IPS-15b (cell line): ENCODE results near the gene REPS2.
"Not testable (repeated sequence)": the region's sequence is repeated elsewhere in the genome, so short reads cannot be mapped to it uniquely, and the experiment has no call there.

Experiments
- H3K27me3 ChIP-seq: one replicate; pipeline ENCODE4 v1.6.1; 2013; ENCODE audit warnings: low read length; ENCODE audit not compliant: control insufficient read depth, insufficient read depth
- H3K36me3 ChIP-seq: one replicate; pipeline ENCODE4 v1.6.1; 2013; ENCODE audit warnings: low read length; ENCODE audit not compliant: control insufficient read depth, insufficient read depth
- H3K4me1 ChIP-seq: one replicate; pipeline ENCODE4 v1.6.1; 2013; ENCODE audit warnings: mild to moderate bottlenecking, low read length; ENCODE audit not compliant: control insufficient read depth, insufficient read depth
- H3K4me3 ChIP-seq: one replicate; pipeline ENCODE4 v1.5.1; 2013; ENCODE audit warnings: low read depth, low read length
- H3K9ac ChIP-seq: one replicate; pipeline ENCODE4 v1.6.1; 2013; ENCODE audit warnings: low read depth, mild to moderate bottlenecking, low read length
- H3K9me3 ChIP-seq: one replicate; pipeline ENCODE4 v1.6.1; 2013; ENCODE audit warnings: mild to moderate bottlenecking, low read length; ENCODE audit not compliant: control insufficient read depth, insufficient read depth

REPS2 gene

DNA sequence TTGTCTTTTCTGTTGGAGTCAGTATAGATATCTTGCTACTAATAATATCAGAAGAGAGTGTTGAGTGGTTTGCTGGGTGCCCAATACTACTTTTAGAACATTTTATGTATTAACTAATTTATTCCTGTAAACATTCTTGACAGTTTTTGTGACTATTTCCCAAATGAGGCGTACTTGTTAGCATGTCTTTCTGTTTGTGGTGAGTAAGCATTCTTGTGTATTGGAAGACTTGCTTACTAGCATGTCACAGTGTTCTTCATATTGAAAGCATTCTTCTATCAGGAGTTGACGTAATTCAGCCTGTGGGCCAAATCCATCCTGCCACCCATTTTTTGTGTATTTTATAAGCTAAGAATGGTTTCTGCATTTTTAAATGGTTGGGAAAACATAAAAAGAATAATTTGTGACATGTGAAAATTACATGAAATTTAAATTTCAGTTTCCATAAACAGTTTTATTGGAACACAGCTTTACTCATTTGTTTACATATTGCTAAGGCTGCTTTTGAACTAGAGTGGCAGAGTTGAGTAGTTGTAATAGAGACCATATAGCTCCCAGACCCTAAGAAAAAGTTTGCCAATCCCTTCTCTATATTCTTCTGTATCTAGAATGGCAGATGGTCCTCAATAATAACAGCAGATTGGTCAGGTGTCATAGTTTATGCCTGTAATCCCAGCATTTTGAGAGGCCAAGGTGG, 20.4 kb downstream of the REPS2 start:
- peaks cover 4% of the 10 kb centered on the region for H3K9me3 ChIP-seq
- H3K27me3 ChIP-seq, result no peaks in the 10 kb centered on the region
- no peaks in the 10 kb centered on the region for H3K4me1 ChIP-seq
- H3K9ac ChIP-seq, result no peak overlapping the region
- H3K36me3 ChIP-seq, result no peaks in the 10 kb centered on the region
- no peak overlapping the region for H3K4me3 ChIP-seq

DNA sequence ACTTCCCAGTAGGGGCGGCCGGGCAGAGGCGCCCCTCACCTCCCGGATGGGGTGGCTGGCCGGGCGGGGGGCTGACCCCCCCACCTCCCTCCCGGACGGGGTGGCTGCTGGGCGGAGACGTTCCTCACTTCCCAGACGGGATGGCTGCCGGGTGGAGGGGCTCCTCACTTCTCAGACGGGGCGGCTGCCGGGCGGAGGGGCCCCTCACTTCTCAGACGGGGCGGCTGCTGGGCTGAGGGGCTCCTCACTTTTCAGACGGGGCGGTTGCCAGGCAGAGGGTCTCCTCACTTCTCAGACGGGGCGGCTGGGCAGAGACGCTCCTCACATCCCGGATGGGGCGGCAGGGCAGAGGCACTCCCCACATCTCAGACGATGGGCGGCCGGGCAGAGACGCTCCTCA, 22.3 kb downstream of the REPS2 start:
- not testable (repeated sequence) for H3K9ac ChIP-seq, H3K36me3 ChIP-seq, H3K9me3 ChIP-seq, H3K4me1 ChIP-seq, H3K27me3 ChIP-seq, H3K4me3 ChIP-seq

DNA sequence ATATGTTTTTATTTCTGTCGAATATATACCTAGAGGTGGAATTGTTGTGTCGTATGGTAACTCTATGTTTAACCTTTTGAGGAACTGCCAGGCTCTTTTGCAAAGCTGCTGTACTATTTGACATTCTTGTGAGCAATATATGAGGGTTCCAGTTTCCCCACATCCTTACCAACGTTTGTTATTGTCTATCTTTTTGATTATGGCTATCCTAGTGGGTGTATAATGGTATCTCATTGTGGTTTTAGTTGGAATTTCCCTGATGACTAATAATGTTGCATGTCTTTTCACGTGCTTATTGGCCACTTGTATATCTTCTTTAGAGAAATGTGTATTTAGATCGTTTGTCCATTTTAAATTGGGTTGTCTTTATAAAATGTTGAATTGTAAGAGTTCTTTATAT, 24.5 kb downstream of the REPS2 start:
- Histone ChIP-seq H3K4me1 (no peaks in the 10 kb centered on the region), H3K36me3 (no peaks in the 10 kb centered on the region), H3K27me3 (no peaks in the 10 kb centered on the region), H3K9ac (no peak overlapping the region), H3K9me3 (peaks cover 4% of the 10 kb centered on the region), H3K4me3 (no peak overlapping the region)

DNA sequence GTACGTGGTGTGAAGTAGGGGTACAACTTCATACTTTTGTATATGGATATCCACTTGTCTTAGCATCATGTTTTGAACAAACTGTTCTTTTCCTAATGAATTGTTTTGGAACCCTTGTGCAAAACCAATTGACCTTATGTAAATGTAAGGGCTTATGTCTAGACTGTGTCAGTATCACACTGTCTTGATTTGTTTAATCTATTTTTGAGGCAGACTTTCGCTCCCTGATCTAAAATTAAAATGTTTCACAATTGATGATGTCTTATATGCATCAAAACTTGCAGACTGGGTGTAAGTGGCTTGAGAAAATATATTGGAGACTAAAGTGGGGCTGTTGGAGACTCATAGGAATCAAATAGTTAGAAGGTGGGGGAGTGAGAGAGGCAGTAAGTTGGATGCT, 25.2 kb downstream of the REPS2 start:
- H3K4me1 ChIP-seq, result no peaks in the 10 kb centered on the region
- no peak overlapping the region for H3K4me3 ChIP-seq
- H3K9me3 ChIP-seq, result peaks cover 3% of the 10 kb centered on the region
- no peak overlapping the region for H3K9ac ChIP-seq
- H3K36me3 ChIP-seq, result no peaks in the 10 kb centered on the region
- no peaks in the 10 kb centered on the region for H3K27me3 ChIP-seq

DNA sequence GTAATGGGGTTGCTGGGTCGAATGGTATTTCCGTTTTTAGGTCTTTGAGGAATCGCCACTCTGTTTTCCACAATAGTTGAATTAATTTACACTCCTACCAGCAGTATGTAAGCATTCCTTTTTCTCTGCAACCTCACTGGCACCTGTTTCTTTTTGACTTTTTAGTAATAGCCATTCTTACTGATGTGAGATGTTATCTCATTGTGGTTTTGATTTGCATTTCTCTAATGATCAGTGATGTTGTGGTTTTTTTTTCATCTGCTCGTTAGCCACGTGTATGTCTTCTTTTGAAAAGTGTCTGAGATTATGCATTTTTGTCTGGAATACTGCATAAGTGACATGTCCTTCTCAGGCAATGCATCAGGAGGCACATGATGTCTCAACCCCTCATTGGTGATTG, 28.8 kb downstream of the REPS2 start:
- no peaks in the 10 kb centered on the region for H3K4me1 ChIP-seq
- no peaks in the 10 kb centered on the region for H3K9me3 ChIP-seq
- no peak overlapping the region for H3K4me3 ChIP-seq
- H3K27me3 ChIP-seq, result no peaks in the 10 kb centered on the region
- H3K36me3 ChIP-seq, result no peaks in the 10 kb centered on the region
- no peak overlapping the region for H3K9ac ChIP-seq

DNA sequence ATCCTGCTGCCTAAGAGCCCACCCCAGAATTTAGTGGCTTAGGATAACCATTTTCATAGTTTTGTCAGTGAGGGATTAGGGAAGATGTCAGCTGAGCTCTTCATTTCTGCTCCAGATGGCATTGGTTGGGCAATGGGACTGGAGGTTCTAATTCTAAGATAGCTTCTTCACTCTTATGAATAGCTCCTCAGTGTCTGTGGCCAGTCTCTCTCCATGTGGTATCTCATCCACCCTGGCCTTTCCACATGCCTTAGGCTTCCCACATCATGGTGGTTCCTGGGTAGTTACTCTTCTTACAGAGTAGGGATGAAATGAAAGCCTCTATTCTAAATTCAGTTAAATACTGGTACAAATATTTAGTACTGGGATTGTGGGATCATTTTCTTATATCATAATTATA, 31.3 kb downstream of the REPS2 start:
- Histone ChIP-seq H3K36me3 (no peaks in the 10 kb centered on the region), H3K4me3 (no peak overlapping the region), H3K4me1 (no peaks in the 10 kb centered on the region), H3K27me3 (no peaks in the 10 kb centered on the region), H3K9ac (no peak overlapping the region), H3K9me3 (no peaks in the 10 kb centered on the region)

DNA sequence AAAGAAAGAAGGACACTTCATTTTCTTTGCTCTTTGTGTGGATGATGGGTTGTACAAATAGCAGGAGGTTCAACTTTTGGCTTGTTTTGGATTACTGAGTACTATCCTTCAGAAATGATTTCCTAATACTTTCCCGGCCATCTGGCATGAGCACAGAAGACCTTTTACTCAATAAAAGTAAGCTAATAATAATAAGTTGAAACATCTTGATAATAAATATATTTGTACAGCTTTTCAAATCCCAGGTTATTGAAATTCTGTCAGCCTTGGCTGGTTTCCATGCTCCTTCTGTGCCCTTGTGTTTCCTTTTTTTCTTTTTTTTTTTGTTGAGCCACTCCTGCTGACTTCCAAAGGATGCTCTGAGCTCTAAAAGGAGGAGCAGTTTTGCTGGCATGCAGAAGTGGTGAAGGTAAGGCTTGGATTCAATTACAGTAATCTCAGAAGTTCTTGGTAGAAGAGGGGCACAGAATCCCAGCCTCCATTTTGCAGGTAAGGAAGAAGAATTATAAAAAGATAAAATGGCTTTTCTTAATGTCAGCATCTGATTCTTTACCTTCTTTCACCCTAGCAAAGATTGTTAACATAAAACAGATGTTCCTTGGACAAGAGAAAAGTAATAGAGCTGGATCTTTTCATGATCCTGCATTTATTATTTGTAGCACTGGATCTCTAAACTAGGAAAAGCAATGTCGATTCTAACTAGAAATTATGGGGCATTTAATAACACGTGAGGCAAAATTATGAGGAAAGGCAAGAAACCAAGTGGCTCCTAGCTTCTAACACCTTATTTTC, 31.9 kb downstream of the REPS2 start:
- no peak overlapping the region for H3K9ac ChIP-seq
- H3K9me3 ChIP-seq, result no peaks in the 10 kb centered on the region
- no peaks in the 10 kb centered on the region for H3K4me1 ChIP-seq
- H3K27me3 ChIP-seq, result no peaks in the 10 kb centered on the region
- H3K4me3 ChIP-seq, result no peak overlapping the region
- H3K36me3 ChIP-seq, result no peaks in the 10 kb centered on the region

DNA sequence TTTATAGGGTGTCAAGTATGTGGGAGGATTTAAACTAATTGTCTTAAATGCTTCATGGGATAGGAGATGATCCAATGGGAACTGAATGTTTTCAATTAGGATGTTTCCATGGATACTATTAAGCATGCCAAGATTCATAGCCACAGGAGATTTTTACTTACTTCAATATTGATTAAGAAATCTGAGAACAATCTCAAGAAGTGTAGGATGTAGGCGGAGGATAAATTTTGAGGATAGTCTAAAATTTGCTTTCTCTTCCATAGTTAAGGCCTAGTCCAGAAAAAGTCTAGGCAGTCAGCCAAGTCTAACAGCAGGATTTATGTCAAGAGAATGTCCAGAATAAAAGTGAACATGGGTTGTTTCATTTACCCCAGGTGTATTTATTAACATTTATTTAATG, 32.8 kb downstream of the REPS2 start:
- no peaks in the 10 kb centered on the region for H3K4me1 ChIP-seq
- no peak overlapping the region for H3K9ac ChIP-seq
- H3K27me3 ChIP-seq, result no peaks in the 10 kb centered on the region
- H3K9me3 ChIP-seq, result no peaks in the 10 kb centered on the region
- no peaks in the 10 kb centered on the region for H3K36me3 ChIP-seq
- H3K4me3 ChIP-seq, result no peak overlapping the region

DNA sequence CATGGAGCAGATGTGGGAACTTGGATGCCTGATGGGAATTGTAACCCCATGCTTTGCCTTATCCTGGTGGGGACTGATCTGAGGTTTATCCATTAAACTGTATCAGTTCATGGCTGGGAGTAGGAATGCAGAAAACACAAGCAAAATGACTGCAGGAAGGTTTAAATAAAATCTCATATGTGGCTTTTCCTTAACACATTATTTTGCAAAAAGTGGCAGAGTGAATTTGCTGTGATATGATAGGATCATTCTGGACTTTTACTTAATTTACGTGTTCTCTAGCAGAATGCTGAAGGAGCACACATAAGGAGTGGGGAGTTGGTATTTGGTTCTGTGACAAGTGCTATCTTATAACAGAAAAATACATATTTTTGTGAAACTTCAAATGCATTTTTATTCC, 34.8 kb downstream of the REPS2 start:
- Histone ChIP-seq H3K36me3 (no peaks in the 10 kb centered on the region), H3K9me3 (no peaks in the 10 kb centered on the region), H3K4me3 (no peak overlapping the region), H3K27me3 (no peaks in the 10 kb centered on the region), H3K9ac (no peak overlapping the region), H3K4me1 (no peaks in the 10 kb centered on the region)

DNA sequence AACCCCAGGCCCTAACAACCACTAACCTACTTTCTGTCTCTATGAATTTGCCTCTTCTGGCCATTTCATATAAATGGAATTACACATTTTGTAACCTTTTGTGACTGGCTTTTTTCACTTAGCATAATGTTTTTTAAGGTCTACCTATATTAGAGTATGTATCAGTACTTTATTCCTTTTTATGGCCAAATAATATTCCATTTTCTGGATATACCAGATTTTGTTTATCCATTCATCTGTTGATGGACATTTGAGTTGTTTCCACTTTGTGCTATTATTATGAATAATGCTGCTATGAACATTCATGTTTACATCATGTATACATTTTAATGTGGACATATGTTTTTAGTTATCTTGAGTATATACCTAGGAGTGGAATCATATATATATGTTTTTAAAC, 35.5 kb downstream of the REPS2 start:
- no peak overlapping the region for H3K4me3 ChIP-seq
- H3K27me3 ChIP-seq, result no peaks in the 10 kb centered on the region
- no peaks in the 10 kb centered on the region for H3K9me3 ChIP-seq
- H3K36me3 ChIP-seq, result no peaks in the 10 kb centered on the region
- no peaks in the 10 kb centered on the region for H3K4me1 ChIP-seq
- no peak overlapping the region for H3K9ac ChIP-seq

DNA sequence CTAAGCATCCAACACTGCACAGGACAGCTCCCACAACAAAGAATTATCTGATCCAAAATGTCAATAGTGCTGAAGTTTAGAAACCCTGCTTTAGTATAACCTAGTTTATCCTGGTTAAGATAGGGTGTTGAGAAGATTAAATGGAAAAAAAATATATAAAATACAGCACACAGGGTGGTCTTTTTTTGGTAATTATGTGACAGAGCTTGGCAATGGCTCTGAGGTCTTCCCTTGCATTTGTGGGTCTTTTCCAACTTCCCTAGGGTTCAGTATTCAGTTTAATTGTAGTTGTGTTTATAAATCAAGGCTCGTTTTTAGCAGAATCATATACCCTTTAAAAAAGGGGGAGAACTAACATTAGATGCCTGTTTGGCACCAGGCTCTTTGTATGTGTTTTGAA, 36.6 kb downstream of the REPS2 start:
- Histone ChIP-seq H3K4me1 (no peaks in the 10 kb centered on the region), H3K36me3 (no peaks in the 10 kb centered on the region), H3K4me3 (no peak overlapping the region), H3K9ac (no peak overlapping the region), H3K27me3 (no peaks in the 10 kb centered on the region), H3K9me3 (no peaks in the 10 kb centered on the region)

DNA sequence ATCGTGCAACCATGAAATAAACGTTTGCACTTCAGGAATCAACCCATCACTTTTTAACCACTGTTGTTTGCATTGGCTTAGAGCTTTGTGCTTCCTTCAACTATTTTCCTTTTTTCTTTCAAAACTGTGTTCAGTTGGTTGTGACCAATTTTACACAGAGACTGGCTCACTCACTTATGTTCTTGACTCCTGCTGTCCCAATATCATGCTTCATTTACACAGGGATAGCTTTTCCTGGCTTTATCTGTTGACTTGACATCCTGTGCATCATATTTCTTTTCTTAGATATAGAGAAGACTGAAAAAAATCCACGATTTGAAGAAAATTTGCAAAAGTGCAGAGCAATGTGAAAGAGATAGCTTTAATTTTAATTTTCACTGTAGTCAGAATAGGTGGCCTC, 38.8 kb downstream of the REPS2 start:
- no peaks in the 10 kb centered on the region for H3K4me1 ChIP-seq
- no peaks in the 10 kb centered on the region for H3K36me3 ChIP-seq
- no peak overlapping the region for H3K9ac ChIP-seq
- H3K9me3 ChIP-seq, result no peaks in the 10 kb centered on the region
- H3K27me3 ChIP-seq, result no peaks in the 10 kb centered on the region
- no peak overlapping the region for H3K4me3 ChIP-seq
